ENCODE measurements around the gene RAD50. TPM values are rescaled to one million over a fixed set of nuclear protein-coding genes. Genes with fewer than 3 reads are reported as not detected.
"Not testable (repeated sequence)": the region's sequence is repeated elsewhere in the genome, so short reads cannot be mapped to it uniquely, and the experiment has no call there.

RAD50 gene
- total RNA-seq: 31.4 TPM
- long read RNA-seq, full-length matches to known transcripts: 2 of 5 reads
- long read RNA-seq, partial matches to known transcripts: 2 of 5 reads
- long read RNA-seq, other reads (novel, unspliced or antisense): 1 of 5 reads

DNA sequence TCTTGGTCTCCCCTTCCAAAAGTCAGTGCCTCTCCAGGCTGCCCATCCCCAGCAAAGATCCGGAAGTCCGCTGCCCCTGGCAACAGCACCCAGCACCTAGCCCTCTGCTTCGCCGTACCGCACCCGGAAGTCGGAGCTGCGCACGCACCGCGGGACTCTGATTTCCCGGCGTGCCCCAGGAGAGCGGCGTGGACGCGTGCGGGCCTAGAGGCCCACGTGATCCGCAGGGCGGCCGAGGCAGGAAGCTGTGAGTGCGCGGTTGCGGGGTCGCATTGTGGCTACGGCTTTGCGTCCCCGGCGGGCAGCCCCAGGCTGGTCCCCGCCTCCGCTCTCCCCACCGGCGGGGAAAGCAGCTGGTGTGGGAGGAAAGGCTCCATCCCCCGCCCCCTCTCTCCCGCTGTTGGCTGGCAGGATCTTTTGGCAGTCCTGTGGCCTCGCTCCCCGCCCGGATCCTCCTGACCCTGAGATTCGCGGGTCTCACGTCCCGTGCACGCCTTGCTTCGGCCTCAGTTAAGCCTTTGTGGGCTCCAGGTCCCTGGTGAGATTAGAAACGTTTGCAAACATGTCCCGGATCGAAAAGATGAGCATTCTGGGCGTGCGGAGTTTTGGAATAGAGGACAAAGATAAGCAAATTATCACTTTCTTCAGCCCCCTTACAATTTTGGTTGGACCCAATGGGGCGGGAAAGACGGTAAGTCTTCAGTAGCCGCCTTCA is at the start of gene RAD50:
TSS of gene RAD50 (plus strand) at position 215 of the 715 bp plus-strand sequence. CDS start at position 563, 348 bp downstream.
- intact Hi-C loops (cut with DNase I): no loop called here
- ATAC-seq: peak; percentile 99
- peak; percentile 98 for DNase-seq (ENCODE audit: missing footprints)

DNA sequence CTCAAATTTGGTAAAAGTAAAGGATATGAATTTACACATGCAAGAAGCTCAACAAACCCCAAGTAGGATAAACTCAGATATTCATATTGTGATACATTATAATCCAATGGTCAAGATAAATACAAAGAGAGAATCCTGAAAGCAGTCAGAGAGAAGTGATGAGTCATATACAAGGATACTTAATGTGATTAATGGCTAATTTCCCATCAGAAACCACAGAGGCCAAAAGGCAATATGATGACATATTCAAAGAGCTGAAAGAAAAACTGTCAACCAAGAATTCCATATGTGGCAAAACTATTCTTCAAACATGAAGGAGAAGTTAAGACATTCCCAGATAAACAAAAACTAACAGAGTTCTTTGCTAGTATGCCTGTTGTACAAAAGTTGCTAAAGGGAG is 46.7 kb upstream of the RAD50 start:
- intact Hi-C loops (cut with DNase I): no loop called here
- no peak for ATAC-seq
- no peak for DNase-seq (ENCODE audit: missing footprints)

DNA sequence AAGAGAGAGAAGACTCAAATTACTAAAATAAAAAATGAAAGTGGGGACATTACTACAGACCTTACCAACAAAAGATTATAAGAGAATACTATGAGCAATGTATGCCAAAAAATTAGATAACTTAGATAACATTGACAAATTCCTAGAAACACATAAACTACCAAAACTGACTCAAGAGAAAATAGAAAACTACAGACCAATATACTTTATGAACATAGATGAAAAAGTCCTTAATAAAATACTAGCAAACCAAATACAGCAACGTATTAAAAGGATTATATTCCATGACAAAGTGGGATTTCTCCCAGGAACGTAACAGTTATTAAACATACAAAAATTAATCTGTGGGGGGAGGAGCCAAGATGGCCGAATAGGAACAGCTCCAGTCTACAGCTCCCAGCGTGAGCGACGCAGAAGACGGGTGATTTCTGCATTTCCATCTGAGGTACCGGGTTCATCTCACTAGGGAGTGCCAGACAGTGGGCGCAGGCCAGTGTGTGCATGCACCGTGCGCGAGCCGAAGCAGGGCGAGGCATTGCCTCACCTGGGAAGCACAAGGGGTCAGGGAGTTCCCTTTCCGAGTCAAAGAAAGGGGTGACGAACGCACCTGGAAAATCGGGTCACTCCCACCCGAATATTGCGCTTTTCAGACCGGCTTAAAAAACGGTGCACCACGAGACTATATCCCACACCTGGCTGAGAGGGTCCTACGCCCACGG is 43.0 kb upstream of the RAD50 start:
- intact Hi-C loops (cut with DNase I); DNase-seq (ENCODE audit: missing footprints): not testable (repeated sequence)

DNA sequence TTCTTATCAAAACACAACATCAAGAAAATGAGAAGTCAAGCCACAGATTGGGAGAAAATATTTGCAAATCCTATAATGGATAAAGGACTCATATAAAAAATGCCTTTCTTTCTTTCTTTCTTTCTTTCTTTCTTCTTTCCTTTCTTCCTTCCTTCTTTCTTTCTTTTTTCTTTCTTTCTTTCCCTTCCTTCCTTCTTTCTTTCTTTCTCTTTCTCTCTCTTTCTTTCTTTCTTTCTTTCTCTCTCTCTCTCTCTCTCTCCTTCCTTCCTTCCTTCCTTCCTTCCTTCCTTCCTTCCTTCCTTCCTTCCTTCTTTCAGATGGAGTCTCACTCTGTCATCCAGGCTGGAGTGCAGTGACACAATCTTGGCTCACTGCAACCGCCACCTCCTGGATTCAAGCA is 34.7 kb upstream of the RAD50 start:
- intact Hi-C loops (cut with DNase I): not testable (repeated sequence)

More for the DNA sequence above, 43.0 kb upstream of the RAD50 start:
- ATAC-seq: not testable (repeated sequence)

DNA sequence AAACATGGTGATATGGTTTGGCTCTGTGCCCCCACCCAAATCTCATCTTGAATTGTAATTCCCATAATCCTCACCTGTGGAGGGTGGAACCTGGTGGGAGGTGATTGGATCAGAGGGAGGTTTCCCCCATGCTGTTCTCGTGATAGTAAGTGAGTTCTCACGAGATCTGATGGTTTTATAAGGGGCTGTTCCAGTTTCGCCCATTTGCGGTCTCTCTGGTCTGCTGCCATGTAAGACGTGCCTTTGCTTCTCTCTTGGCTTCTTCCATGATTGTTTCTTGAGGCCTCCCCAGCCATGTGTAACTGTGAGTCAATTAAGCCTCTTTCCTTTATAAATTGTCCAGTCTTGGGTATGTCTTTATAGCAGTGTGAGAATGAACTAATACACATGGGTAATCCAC is 31.9 kb upstream of the RAD50 start:
- ATAC-seq; DNase-seq (ENCODE audit: missing footprints): not testable (repeated sequence)
- intact Hi-C loops (cut with DNase I): loop anchor here (5.0 kb wide), 1 partner anchor 292 kb away; no protein-coding TSS in a partner anchor

More for the DNA sequence above, 34.7 kb upstream of the RAD50 start:
- DNase-seq (ENCODE audit: missing footprints); ATAC-seq: not testable (repeated sequence)

DNA sequence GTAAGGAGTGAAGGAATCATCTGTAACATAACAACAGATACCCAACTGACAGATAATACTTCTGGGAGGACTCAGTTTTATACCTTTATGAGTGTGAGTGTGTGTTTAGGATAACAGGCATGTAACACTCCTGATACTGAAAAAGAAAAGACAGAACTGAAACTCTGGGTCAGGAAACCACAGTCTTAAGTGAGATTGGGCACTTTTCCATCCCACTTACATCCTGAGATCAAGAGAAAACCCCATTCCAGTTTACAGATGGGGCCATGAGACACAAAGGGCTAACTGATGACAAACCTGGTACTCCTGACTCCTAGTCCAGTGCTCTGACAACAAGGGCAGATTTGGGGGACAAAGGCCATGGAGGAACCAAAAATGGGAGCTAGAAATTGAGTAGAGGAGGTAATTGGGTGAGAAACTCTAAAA is 31.5 kb upstream of the RAD50 start:
- no peak for DNase-seq (ENCODE audit: missing footprints)
- ATAC-seq: no peak
- intact Hi-C loops (cut with DNase I): loop anchor here (5.0 kb wide), 1 partner anchor 292 kb away; no protein-coding TSS in a partner anchor

DNA sequence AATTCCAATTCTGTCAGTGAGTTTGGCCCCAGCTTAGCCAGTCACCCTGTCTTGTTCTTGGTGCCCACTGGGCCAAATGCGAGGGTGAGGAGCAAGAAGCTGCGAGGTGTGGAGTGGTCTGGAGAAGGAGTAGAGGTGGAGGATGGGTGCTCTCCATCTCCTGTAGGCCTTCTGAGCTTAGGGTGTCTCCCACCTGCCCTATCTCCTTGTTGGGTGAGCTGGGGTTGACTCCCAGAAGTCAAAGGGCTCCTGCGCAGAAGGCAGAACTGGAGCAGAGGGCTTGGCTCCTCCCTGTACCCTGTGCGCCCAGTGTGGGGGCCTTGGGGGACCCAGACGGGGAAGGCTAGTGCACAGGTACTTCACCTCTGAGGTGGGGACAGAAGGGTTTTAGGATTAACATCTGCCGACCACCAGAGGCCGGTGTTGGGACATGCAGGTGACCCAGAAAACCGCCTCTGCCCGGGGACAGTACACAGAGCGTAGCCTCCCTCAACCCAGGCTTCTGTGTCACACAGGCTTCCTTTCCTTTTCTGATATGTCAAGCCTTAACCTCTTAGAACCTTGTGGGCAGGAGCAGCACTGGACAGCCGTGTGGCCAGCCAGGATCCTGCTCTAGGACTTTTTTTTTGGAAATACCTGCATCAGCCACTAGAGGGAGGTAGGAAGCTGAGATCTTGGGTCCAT is 30.3 kb upstream of the RAD50 start:
- peak; percentile 83 for ATAC-seq
- intact Hi-C loops (cut with DNase I): loop anchor here (5.0 kb wide), 1 partner anchor 291 kb away; no protein-coding TSS in a partner anchor
- peak; percentile 53 for DNase-seq (ENCODE audit: missing footprints)

DNA sequence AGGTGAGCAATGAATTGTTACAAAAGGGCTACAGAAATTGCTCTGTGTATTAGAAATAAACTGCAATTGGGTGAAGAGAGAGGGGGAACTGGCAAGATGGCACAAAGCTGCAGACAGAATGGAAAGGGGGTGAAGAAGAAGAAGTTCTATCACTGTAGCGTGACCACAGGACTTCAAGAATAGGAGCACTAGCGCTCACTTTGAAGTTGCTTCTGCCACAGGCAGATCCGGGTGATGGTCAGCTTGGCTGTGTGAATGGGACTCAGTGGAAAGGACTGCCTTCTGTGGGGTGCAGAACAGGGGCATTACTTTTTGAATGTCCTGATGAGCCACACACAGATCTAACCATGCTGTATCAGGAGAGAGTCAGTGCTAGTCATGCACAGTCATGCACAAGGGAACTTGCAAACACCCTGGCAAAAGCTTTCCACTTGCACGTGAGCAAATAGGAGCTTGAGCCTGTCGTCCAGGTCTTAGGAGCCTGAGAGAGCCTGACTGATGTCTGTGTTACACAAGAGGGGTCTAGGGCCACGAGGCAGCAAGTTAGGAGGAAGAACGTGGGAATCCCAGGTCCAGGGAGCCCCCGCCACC is 29.7 kb upstream of the RAD50 start:
- ATAC-seq (no peak), DNase-seq (ENCODE audit: missing footprints) (no peak)
- intact Hi-C loops (cut with DNase I): loop anchor here (5.0 kb wide), 1 partner anchor 290 kb away; no protein-coding TSS in a partner anchor

DNA sequence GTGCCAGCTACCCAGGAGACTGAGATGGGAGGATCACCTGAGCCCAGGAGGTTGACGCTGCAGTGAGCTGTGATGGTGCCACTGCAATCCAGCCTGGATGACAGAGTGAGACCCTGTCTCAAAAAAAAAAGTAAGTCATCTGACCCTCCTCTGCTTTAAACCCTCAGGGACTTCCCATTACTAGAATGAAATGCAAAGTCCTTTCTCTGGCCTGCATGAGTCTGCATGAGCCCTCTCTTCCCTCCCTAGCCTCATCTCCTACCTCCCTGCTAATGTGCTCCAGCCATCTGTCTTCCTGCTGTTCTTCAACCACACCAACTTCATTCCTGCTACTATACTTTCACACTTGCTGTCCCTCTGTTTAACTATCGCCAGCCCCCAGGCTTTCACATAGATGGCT is 28.8 kb upstream of the RAD50 start:
- DNase-seq (ENCODE audit: missing footprints): no peak
- ATAC-seq: no peak
- intact Hi-C loops (cut with DNase I): loop anchor here (5.0 kb wide), 1 partner anchor 289 kb away; no protein-coding TSS in a partner anchor

DNA sequence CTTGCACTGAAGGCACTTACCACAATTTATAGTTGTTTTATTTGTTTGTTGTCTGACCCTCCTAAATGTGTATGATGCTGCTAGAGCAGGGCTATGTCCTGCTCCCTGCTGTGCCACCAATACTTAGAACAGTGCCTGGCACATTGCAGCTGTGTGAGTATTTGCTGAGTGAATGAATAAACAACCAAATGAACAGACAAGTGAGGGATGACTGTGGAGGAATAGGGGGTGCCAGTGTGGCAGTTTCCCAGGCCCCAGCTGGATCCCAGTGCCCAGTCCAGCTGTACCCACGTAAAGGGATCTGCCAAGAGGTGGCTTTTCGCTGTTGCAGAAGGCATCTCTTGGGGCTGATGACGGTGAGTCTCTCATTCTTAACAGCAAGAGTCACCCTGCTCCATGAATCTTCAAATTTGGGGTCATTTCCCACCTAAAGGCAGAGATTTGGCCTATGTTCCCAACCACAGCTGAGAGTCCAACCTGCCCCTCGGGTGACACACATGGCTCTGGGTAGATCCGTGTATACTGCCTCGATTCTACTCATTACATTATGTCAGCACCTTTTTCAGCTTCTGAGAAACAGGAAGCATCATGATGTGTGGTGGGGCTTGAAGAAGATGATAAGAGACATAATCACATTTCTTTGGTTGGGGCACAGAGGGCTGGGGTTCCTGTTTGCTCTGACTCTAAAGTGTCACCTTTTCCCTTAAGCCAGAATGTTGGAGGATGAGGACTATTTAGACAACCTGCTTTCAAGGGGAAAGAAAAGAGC is 27.7 kb upstream of the RAD50 start:
- ATAC-seq (no peak), DNase-seq (ENCODE audit: missing footprints) (peak; percentile 35)
- intact Hi-C loops (cut with DNase I): loop anchor here (5.0 kb wide), 1 partner anchor 288 kb away; no protein-coding TSS in a partner anchor

DNA sequence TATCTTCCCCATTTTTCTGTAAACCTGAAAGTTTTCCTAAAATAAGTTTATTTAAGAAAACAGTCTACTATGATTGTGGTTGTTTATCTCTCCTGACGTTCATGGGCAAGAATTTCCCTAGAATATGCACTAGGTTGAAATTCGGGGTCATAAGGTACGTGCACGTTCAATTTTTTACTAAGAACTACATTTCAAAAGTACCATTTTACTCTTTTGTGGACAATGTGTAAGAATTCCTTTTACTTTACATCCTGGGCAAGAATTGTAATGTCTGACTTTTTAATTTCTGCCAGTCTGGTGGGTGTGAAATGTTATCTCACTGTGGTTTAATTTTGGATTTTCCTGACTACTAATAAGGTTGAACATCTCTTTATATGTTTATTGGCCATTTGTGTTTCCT is 25.8 kb upstream of the RAD50 start:
- ATAC-seq (no peak), DNase-seq (ENCODE audit: missing footprints) (no peak)
- intact Hi-C loops (cut with DNase I): no loop called here

DNA sequence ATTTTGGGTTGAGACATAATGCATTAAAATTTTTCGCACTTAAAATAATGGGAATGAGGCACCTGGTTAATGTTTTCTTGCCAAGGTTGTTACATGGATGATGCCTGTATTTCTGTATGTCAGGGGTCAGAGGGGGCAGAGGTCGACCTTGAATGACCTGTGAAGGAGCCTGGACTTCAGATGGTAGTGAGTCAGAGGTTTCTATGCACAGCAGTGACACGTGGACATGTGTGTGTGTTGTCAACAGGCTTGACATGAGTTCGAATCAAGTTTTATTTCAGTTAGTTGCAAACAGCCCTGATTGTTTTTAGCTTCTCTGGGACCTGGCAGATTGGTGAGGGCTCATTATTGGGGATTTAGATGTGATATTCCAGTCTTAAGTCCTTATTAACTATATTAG is 17.1 kb upstream of the RAD50 start:
- ATAC-seq: no peak
- no peak for DNase-seq (ENCODE audit: missing footprints)
- intact Hi-C loops (cut with DNase I): no loop called here

DNA sequence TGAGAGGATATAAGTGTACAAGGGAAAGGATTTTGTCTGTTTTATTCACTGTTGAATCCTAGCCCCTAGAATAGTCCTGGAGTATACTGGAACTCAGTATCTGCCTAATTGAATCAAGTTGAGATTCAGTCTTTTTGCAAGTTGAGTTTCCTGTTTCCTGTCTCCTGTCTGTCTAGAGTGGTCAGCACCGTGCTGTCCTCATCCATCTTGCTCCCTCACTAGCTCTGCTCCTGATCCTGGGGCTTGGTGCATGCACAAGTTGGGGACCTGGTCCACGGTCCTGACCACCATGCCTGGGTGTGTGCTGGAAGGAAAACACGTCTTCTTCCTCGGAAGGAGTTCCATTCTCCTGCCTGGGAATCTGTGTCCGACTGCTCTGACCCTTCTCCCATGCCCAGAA is 16.6 kb upstream of the RAD50 start:
- DNase-seq (ENCODE audit: missing footprints) (no peak), ATAC-seq (no peak)
- intact Hi-C loops (cut with DNase I): no loop called here

DNA sequence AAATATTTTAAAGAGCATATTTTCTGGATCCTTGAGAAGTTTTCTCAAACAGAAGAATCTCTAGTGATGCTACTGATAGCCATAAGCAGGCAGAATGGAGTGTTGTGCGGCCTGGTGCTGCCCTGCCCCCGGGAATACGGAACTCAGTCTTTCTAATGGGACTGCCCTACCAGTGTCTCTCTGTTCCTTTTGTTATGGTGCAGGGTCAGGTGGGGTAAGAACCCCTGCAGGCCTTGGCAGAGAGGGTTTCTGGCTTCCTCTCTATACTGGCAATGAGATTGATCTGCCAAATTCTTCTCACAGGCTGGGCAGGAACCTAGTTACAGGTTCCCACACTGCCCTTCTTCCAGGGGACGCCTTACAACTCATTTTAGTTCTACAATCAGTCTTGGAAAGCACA is 16.0 kb upstream of the RAD50 start:
- ATAC-seq: no peak
- intact Hi-C loops (cut with DNase I): no loop called here
- DNase-seq (ENCODE audit: missing footprints): no peak

DNA sequence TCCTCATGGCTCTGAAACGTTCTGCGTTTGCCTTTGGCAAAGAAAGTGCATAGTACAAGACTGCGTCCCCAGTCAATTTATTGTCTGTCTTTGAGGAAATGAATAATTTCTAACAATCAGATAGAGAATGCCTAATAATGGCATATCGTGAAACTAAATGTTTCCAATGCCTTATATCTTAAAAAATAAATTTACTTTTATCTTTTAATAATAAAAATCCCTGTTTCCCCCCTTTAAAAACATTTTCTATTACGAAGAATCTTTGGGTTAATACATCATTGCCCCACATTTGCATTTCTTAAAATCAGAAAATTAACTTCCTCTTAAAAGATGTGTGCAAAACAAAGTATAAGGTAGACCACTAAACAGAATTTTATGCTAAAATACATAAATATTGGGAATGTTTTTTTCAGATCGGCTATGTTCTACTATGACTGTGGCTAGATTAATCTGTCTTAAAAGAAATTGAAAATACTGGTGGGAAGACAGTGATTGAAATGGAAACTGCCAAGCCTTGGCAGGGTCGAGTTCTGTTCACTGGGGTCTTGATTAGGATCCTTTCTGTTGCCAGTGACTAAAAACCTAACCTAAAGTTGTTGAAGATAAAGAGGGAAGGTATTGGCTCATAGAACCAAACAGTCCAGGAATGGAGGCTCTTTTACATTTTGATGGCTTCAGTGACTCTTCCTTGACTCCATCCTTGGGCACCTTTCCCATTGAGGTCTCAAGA is 13.1 kb upstream of the RAD50 start, which contains the start of gene IL5:
TSS of gene IL5 (minus strand) at position 51 of the 730 bp plus-strand sequence. CDS start at position 7, 44 bp downstream.
- no peak for DNase-seq (ENCODE audit: missing footprints)
- intact Hi-C loops (cut with DNase I): no loop called here
- ATAC-seq: no peak

DNA sequence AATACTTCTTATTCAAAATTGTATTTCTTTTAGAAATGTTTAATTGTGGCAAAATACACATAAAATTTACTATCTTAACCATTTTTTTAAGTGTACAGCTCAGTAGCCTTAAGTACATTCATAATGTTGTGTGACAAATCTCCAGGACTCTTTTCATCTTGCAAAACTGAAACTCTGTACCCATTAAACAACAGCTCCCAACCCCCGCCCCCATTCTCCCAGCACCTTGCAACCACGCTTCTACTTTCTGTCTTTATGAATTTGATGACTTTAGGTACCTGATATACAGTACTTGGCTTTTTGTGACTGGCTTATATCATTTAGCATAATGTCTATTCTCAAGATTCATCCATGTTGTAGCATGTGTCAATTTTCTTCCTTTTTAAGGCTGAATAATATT is 10.7 kb upstream of the RAD50 start:
- ATAC-seq: no peak
- intact Hi-C loops (cut with DNase I): no loop called here
- DNase-seq (ENCODE audit: missing footprints): no peak

DNA sequence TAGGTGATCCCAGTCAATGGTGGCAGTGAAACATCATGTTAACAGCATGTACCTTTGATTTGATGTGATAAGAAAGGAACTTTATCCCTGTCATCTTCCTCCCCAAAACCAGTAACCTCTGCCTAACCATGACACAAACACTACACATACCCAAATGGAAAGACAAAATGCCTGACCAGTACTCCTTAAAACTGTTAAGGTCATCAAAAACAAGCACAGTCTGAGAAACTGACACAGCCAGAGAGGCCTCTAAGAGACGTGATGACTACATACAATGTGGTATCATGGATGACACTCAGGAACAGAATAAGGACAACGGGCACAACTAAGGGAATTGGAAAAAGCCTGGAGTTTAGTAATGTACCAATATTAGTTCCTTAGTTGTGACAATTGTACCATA is 9.5 kb upstream of the RAD50 start:
- DNase-seq (ENCODE audit: missing footprints) (no peak), ATAC-seq (no peak)
- intact Hi-C loops (cut with DNase I): no loop called here
